HG02840 (cell line): ENCODE results near the gene TBCCD1.
"Not testable (repeated sequence)": the region's sequence is repeated elsewhere in the genome, so short reads cannot be mapped to it uniquely, and the experiment has no call there.

ENCODE experiments used
- ATAC-seq: cut with Tn5 transposase; IDR thresholded peaks from one replicate; pipeline ENCODE4 v1.9.1; 2021; ENCODE audit warnings: mild to moderate bottlenecking, moderate library complexity, moderate number of reproducible peaks; ENCODE audit not compliant: unreplicated experiment, low FRiP score

Gene TBCCD1

DNA sequence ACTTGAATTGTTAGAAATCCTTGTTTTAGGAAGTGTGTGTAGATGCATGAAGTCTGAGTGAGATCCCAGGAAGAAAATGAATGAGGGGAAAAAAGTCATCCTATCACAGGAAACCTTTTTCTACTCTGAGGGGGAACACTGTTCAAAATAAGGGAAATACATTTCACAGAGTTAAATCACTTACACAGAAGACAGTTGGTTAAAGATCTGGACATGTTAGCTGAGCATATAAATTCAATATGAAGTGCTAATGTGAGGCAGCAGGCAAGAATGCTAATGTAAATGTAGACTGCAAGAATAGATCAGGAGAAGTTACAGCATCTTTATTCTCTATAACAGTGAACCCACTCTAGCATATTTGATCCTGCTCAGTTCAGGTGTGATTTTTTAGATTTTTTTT lies 2.6 kb downstream of the TBCCD1 start:
- no peak for ATAC-seq

GRCh38 chr3:186552408-186553031 lies 14.6 kb downstream of the TBCCD1 start:
- ATAC-seq = no peak

DNA sequence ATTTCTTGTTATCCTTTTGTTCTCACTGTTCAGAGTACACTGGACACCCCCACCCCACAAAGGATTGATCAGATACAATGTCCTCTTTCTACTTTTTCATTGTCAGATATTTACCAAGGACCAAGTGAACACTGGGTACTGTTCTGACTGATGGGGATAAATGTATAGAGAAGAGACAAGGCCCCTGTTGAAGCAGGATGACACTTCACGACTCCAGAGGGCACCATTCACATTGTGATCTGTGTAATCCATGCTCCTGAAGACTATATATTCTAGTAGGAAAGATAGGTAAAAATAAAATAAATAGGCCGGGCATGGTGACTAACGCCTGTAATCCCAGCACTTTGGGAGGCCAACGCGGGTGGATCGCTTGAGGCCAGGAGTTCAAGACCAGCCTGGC lies 15.8 kb downstream of the TBCCD1 start:
- ATAC-seq = no peak

GRCh38 chr3:186549497-186549896 lies 17.6 kb downstream of the TBCCD1 start:
- ATAC-seq = no peak

DNA sequence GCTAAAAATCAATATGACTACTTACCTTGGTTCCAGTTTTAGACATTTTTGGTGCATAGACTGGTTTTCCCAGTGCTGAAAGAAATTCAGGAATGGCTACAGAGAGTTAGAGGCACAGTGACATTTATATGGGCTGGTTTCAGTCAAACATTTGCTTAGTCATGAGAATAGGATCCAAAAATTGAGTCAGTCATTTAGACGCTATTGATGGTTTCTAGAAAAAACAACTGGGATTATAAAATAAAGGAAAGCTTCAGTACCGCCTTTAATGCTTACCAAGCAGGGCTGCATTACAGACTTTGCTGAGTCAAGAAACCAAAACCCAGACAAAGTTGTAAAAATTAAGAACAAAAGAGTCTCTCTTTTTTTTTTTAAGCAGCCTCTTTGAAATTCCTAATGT lies 22.9 kb downstream of the TBCCD1 start, which contains the start of gene CRYGS:
TSS of gene CRYGS (minus strand) at position 100 of the 400 bp plus-strand sequence. CDS start at position 46, 54 bp downstream.
- ATAC-seq = no peak

- ATAC-seq = no peak
These were observed 26.3 kb downstream of the TBCCD1 start for GRCh38 chr3:186540835-186541226.

GRCh38 chr3:186540221-186540834 lies 26.8 kb downstream of the TBCCD1 start:
- no peak for ATAC-seq

GRCh38 chr3:186538779-186539178 lies 28.4 kb downstream of the TBCCD1 start:
- no peak for ATAC-seq

DNA sequence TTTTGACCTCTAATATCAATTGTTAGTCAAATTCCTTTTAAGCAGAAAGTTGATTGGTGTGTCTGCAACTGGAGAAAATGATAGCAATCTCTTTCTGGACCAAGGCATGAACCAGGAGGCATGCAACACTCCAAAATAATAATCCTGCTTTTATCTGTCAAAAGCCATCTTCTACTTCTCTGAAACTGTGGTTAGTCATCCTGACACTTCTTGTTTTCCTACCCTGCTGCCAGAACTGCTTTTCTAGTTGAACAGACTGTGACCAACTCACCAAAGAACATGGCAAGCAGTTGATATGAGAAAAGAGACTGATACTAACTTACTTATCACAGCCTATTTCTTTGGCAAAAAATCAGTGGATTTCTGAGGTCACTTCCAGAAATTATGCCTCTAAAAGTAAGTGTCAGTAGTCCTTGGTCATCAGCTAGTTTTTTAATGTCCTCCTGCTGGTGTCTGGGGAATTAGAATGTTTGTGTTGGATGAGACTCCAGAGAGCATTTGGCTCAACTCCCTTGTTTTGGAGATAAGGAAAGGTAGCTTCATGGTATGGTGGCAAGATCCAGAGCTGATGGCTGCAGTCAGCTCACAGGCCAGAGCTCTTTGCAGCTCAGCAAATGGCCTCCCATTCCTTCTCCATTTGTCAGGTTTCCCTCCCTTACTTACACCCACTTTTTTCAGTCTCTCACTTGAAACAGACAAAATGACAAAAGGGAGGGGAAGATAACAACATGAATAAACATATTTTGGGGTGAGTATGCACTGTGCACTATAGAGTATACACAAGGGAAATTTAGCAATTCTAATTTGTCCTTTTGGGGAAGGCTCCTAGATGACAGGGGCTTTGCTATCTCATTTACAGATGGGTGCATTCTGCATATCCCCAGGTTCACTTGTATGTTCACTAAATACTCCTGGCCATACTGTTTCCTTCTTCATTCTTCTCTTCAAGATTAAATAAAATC lies 30.0 kb downstream of the TBCCD1 start:
- ATAC-seq = no peak

DNA sequence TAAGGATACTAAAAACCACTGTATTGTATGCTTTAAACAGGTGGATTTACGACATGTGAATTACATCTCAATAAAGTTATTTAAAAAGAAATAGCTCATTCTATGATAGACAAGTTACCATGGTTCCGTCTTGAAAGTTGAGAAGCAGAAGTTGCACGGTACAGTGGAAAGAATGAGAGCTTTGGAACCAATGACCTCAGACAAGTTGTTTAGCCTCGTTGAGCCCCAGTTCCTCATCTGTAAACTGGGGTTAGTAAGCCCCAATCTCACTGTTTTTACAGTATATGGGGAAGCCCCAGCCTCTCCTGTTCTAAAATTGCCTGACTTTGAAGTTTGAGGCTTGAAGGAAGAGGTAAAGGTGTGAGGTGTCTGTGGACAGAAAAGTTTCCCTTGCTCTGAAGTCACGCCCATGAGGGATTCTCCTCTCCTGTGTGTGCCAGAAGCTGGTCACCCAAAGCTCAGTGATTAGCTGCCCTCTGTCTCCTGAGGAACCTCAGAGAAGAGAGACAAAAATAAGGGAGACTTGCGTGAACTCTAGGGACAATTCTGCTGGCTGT lies 32.9 kb downstream of the TBCCD1 start:
- ATAC-seq = peak; percentile 72

GRCh38 chr3:186532598-186533072 lies 34.5 kb downstream of the TBCCD1 start:
- no peak for ATAC-seq

GRCh38 chr3:186531694-186532093 lies 35.4 kb downstream of the TBCCD1 start:
- not testable (repeated sequence) for ATAC-seq

- no peak for ATAC-seq
These were observed 36.7 kb downstream of the TBCCD1 start for GRCh38 chr3:186530415-186530814.

- no peak for ATAC-seq
These were observed 37.7 kb downstream of the TBCCD1 start for GRCh38 chr3:186529201-186529999.

DNA sequence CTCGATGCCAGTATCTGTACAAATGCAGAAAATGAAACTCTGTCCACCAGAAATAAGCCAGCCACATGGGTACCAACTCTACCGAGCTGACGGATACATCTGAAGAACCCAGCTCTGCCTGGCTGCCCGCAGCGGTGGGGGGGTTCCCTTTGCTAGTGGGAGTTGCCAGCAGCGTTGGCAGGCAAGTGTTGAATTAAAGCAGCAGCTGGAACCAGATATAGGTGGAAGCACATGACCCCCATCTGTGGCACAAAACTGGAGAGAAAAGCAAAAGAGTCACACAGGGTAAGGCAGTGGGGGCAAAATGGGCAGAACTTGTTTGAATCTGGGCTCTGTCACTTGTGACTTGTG lies 40.9 kb downstream of the TBCCD1 start:
- ATAC-seq = no peak

- no peak for ATAC-seq
These were observed 41.5 kb downstream of the TBCCD1 start for GRCh38 chr3:186525369-186526255.

DNA sequence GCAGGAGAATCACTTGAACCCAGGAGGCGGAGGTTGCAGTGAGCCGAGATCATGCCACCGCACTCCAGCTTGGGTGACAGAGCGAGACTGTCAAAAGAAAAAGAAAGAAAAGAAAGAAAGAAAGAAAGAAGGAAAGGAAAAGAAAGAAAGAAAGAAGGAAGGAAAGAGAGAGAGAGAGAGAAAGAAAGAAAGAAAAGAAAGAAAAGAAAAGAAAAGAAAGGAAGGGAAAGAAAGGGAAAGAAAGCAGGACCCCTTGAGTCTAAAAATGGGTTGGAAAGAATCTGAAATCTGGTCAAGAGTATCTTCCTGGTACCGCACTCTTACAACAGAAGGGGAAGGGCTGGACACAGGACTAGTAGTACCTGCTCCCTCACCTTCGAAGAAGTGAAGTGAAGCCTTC lies 42.5 kb downstream of the TBCCD1 start:
- ATAC-seq = no peak

DNA sequence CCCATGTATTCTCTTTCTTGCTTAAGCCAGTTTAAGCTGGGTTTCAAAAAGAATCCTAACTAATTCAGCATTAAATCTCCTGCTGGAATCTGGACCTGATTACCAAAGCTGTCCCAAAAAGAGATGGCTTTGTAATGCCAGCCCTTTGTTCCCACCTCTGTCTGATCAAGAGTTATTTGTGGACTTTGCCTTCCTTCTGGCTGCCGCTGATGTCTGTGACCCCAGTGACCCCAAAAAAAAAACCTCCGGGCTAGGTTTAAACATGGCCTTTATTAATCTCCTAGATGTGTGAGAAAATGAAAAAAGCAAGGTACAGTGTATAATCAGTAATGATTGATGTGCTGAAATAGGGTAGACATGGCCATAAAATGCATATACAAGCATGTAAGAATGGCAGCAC lies 43.7 kb downstream of the TBCCD1 start:
- ATAC-seq = no peak

- no peak for ATAC-seq
These were observed 44.1 kb downstream of the TBCCD1 start for GRCh38 chr3:186523022-186523421.
